ENCODE data around the gene MDN1. TPM values are rescaled to one million over a fixed set of nuclear protein-coding genes. Genes with fewer than 3 reads are reported as not detected.
"Not testable (repeated sequence)": the region's sequence is repeated elsewhere in the genome, so short reads cannot be mapped to it uniquely, and the experiment has no call there.

The MDN1 gene
- total RNA-seq, 2 experiments from 2014 or later, result 48.6 to 59.5 TPM

DNA sequence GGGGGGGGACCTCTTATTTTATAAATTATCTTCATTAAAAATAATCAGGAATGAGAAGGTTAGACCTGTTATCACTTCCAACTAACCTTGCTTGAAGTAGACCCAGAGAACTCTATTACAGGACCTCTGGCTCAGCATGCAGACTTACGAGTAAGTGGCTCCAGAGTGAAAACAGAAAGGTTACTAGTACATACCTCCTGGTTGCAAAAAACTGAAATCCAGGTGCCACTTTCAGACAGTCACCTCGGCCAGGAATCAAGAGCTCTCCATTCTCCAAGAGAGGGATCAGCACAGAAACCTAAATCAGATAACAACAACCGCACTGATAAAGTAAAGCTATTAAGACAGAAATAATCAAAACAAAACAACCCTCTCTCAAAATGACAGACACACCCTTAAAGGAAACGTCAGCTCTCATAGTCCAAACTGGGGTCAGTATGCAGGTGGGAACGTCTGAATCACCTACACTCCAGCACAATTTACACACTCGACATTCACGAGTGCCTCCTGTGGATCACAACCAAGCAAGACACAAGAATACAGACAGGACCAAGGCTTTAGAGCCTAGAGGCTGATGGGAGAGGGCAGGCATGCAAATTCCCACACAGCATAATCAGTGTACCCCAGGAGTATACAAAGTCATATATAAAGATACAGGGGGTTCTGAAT lies 31.8 kb downstream of the MDN1 start:
- Mint-ChIP-seq H3K36me3 (ENCODE audit: low read depth) (peaks cover 60% of the 10 kb centered on the region), H3K27me3 (no peaks in the 10 kb centered on the region), H3K4me1 (no peaks in the 10 kb centered on the region), H3K9me3 (ENCODE audit: low read depth) (no peaks in the 10 kb centered on the region), H3K27ac (no peak overlapping the region), H3K4me3 (no peak overlapping the region)
- ChIA-PET CTCF (no interaction called here), POLR2A (no interaction called here)
- DNase-seq (no peak), ATAC-seq (no peak)
- intact Hi-C loops (cut with DNase I, micrococcal nuclease), result no loop called here

- ChIA-PET CTCF (no interaction called here), POLR2A (no interaction called here)
- no peaks in the 10 kb centered on the region for H3K9me3 Mint-ChIP-seq (ENCODE audit: low read depth)
- intact Hi-C loops (cut with DNase I, micrococcal nuclease), result no loop called here
- H3K4me3 Mint-ChIP-seq, result no peak overlapping the region
- ATAC-seq (no peak), DNase-seq (no peak)
- no peaks in the 10 kb centered on the region for H3K27me3 Mint-ChIP-seq
- no peak overlapping the region for H3K27ac Mint-ChIP-seq
- peaks cover 63% of the 10 kb centered on the region for H3K36me3 Mint-ChIP-seq (ENCODE audit: low read depth)
- H3K4me1 Mint-ChIP-seq, result no peaks in the 10 kb centered on the region
Observed at GRCh38 chr6:89786970-89787369, 32.6 kb downstream of the MDN1 start.

- intact Hi-C loops (cut with DNase I, micrococcal nuclease), result no loop called here
- no peak for DNase-seq
- CTCF ChIA-PET, result no interaction called here
- H3K4me3 Mint-ChIP-seq, result no peak overlapping the region
- no peak for ATAC-seq
- POLR2A ChIA-PET, result no interaction called here
- no peaks in the 10 kb centered on the region for H3K27me3 Mint-ChIP-seq
- H3K36me3 Mint-ChIP-seq (ENCODE audit: low read depth), result peaks cover 74% of the 10 kb centered on the region
- H3K4me1 Mint-ChIP-seq, result no peaks in the 10 kb centered on the region
- H3K9me3 Mint-ChIP-seq (ENCODE audit: low read depth), result no peaks in the 10 kb centered on the region
- no peak overlapping the region for H3K27ac Mint-ChIP-seq
Observed at GRCh38 chr6:89784838-89785237, 34.8 kb downstream of the MDN1 start.

DNA sequence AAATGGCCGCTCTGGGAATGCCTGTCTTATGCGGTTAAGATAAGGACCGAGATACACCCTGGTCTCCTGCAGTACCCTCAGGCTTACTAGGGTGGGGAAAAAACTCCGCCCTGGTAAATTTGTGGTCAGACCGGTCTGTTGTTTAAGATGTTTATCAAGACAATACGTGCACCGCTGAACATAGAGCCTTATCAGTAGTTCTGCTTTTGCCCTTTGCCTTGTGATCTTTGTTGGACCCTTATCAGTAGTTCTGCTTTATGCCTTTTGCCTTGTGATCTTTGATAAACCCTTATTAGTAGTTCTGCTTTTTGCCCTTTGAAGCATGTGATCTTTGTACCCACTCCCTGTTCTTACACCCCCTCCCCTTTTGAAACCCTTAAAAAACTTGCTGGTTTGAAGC lies 36.3 kb downstream of the MDN1 start:
- H3K9me3 Mint-ChIP-seq (ENCODE audit: low read depth); ATAC-seq; CTCF ChIA-PET; H3K27ac Mint-ChIP-seq; H3K27me3 Mint-ChIP-seq; H3K4me1 Mint-ChIP-seq; intact Hi-C loops (cut with DNase I, micrococcal nuclease); H3K4me3 Mint-ChIP-seq; POLR2A ChIA-PET; DNase-seq: not testable (repeated sequence)
- peaks cover 74% of the 10 kb centered on the region for H3K36me3 Mint-ChIP-seq (ENCODE audit: low read depth)

DNA sequence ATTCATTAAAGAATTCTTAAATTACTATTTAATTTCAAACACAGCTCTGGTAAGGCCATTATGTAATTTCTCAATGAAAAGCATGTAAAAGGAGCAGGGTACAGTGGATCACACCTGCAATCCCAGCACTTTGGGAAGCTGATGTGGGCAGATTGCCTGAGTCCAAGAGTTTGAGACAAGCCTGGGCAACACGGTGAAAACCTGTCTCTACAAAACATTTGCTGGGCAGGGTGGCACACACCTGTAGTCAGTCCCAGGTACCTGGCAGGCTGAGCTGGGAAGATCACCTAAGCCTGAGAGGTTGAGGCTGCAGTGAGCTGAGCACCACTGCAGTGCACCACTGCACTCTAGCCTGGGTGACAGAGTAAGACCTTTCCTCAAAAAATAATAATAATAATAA lies 37.4 kb downstream of the MDN1 start:
- H3K9me3 Mint-ChIP-seq (ENCODE audit: low read depth), result no peaks in the 10 kb centered on the region
- DNase-seq, result no peak
- ChIA-PET CTCF (no interaction called here), POLR2A (no interaction called here)
- intact Hi-C loops (cut with DNase I, micrococcal nuclease), result no loop called here
- H3K4me3 Mint-ChIP-seq, result no peak overlapping the region
- H3K4me1 Mint-ChIP-seq, result no peaks in the 10 kb centered on the region
- H3K27ac Mint-ChIP-seq, result no peak overlapping the region
- H3K36me3 Mint-ChIP-seq (ENCODE audit: low read depth), result peaks cover 70% of the 10 kb centered on the region
- ATAC-seq, result no peak
- no peaks in the 10 kb centered on the region for H3K27me3 Mint-ChIP-seq

- ATAC-seq (no peak), DNase-seq (no peak)
- H3K27ac Mint-ChIP-seq, result peak overlapping the region; percentile 45
- ChIA-PET CTCF (no interaction called here), POLR2A (no interaction called here)
- H3K36me3 Mint-ChIP-seq (ENCODE audit: low read depth), result peaks cover 68% of the 10 kb centered on the region
- intact Hi-C loops (cut with DNase I, micrococcal nuclease), result no loop called here
- H3K27me3 Mint-ChIP-seq, result no peaks in the 10 kb centered on the region
- H3K4me1 Mint-ChIP-seq, result no peaks in the 10 kb centered on the region
- H3K4me3 Mint-ChIP-seq, result no peak overlapping the region
- H3K9me3 Mint-ChIP-seq (ENCODE audit: low read depth), result no peaks in the 10 kb centered on the region
Observed at GRCh38 chr6:89781070-89782034, 38.2 kb downstream of the MDN1 start.

- Mint-ChIP-seq H3K4me3 (no peak overlapping the region), H3K27me3 (no peaks in the 10 kb centered on the region), H3K36me3 (ENCODE audit: low read depth) (peaks cover 57% of the 10 kb centered on the region), H3K27ac (no peak overlapping the region), H3K9me3 (ENCODE audit: low read depth) (no peaks in the 10 kb centered on the region), H3K4me1 (no peaks in the 10 kb centered on the region)
- CTCF ChIA-PET, result no interaction called here
- DNase-seq, result no peak
- POLR2A ChIA-PET, result no interaction called here
- no peak for ATAC-seq
- intact Hi-C loops (cut with DNase I, micrococcal nuclease), result no loop called here
Observed at GRCh38 chr6:89777455-89777854, 42.1 kb downstream of the MDN1 start.

- Mint-ChIP-seq H3K27ac (no peak overlapping the region), H3K9me3 (ENCODE audit: low read depth) (no peaks in the 10 kb centered on the region), H3K27me3 (no peaks in the 10 kb centered on the region), H3K36me3 (ENCODE audit: low read depth) (peaks cover 57% of the 10 kb centered on the region), H3K4me1 (no peaks in the 10 kb centered on the region), H3K4me3 (no peak overlapping the region)
- DNase-seq (no peak), ATAC-seq (no peak)
- intact Hi-C loops (cut with DNase I, micrococcal nuclease), result no loop called here
- CTCF ChIA-PET, result no interaction called here
- POLR2A ChIA-PET, result no interaction called here
Observed at GRCh38 chr6:89776583-89777233, 42.9 kb downstream of the MDN1 start.

- H3K36me3 Mint-ChIP-seq (ENCODE audit: low read depth), result peaks cover 53% of the 10 kb centered on the region
Observed at GRCh38 chr6:89775150-89775549, 44.4 kb downstream of the MDN1 start.

GRCh38 chr6:89769572-89769971 lies 50.0 kb downstream of the MDN1 start:
- Mint-ChIP-seq H3K27me3 (no peaks in the 10 kb centered on the region), H3K36me3 (ENCODE audit: low read depth) (peaks cover 46% of the 10 kb centered on the region), H3K27ac (no peak overlapping the region), H3K9me3 (ENCODE audit: low read depth) (no peaks in the 10 kb centered on the region), H3K4me3 (no peak overlapping the region), H3K4me1 (no peaks in the 10 kb centered on the region)
- ATAC-seq (no peak), DNase-seq (no peak)
- ChIA-PET CTCF (no interaction called here), POLR2A (no interaction called here)
- intact Hi-C loops (cut with DNase I, micrococcal nuclease), result no loop called here

More at GRCh38 chr6:89775150-89775549, 44.4 kb downstream of the MDN1 start:
- ATAC-seq (no peak), DNase-seq (no peak)
- intact Hi-C loops (cut with DNase I, micrococcal nuclease), result no loop called here
- H3K9me3 Mint-ChIP-seq (ENCODE audit: low read depth), result no peaks in the 10 kb centered on the region
- ChIA-PET CTCF (no interaction called here), POLR2A (no interaction called here)
- peak overlapping the region; percentile 1 for H3K27ac Mint-ChIP-seq
- H3K4me3 Mint-ChIP-seq, result no peak overlapping the region
- H3K27me3 Mint-ChIP-seq, result no peaks in the 10 kb centered on the region
- no peaks in the 10 kb centered on the region for H3K4me1 Mint-ChIP-seq

DNA sequence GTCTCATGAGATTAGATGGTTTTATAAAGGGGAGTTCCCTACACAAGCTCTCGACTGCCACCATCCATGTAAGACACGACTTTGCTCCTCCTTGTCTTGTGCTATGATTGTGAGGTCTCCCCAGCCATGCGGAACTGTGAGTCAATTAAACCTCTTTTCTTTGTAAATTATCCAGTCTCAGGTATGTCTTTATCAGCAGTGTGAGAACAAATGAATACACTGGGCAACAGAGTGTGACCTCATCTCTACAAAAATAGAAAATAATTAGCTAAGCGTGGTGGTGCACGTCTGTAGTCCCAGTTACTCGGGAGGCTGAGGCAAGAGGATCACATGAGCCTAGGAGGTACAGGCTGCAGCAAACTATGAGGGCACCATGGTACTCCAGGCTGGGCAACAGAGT lies 51.3 kb downstream of the MDN1 start:
- ATAC-seq (no peak), DNase-seq (no peak)
- H3K4me1 Mint-ChIP-seq, result no peaks in the 10 kb centered on the region
- H3K27me3 Mint-ChIP-seq, result no peaks in the 10 kb centered on the region
- H3K4me3 Mint-ChIP-seq, result no peak overlapping the region
- H3K36me3 Mint-ChIP-seq (ENCODE audit: low read depth), result peaks cover 40% of the 10 kb centered on the region
- H3K9me3 Mint-ChIP-seq (ENCODE audit: low read depth), result no peaks in the 10 kb centered on the region
- no peak overlapping the region for H3K27ac Mint-ChIP-seq
- intact Hi-C loops (cut with DNase I, micrococcal nuclease), result no loop called here
- ChIA-PET CTCF (no interaction called here), POLR2A (interaction anchor here (0.6 kb wide), 1 partner anchor 711 kb away, joined by 3 read pairs; no protein-coding TSS in a partner anchor)

DNA sequence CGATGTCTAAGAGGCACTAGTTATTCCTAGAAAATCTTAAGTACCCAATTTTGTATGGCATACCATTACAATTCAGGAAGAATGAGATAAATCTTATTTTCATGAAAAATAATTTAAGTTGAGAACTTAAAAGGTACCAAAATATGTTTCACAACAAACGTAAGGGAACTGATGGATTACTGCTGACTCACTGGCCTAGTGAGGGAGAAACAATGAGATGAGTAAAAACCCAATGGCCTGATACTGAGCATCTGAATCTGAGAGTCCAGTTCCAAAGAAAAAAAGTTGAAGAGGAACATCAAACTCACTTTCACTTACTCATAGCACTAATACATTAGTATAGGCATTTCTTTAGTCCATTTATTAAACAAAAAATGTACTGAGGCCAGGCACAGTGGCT lies 56.0 kb downstream of the MDN1 start:
- intact Hi-C loops (cut with DNase I, micrococcal nuclease), result no loop called here
- no peak for ATAC-seq
- Mint-ChIP-seq H3K27ac (no peak overlapping the region), H3K9me3 (ENCODE audit: low read depth) (no peaks in the 10 kb centered on the region), H3K4me3 (no peak overlapping the region), H3K27me3 (no peaks in the 10 kb centered on the region), H3K4me1 (no peaks in the 10 kb centered on the region), H3K36me3 (ENCODE audit: low read depth) (peaks cover 37% of the 10 kb centered on the region)
- CTCF ChIA-PET, result interaction anchor here (0.6 to 1.1 kb wide), 4 partner anchors 15 to 109 kb away, joined by 3 to 4 read pairs (median 4); no protein-coding TSS in a partner anchor
- no peak for DNase-seq
- POLR2A ChIA-PET, result no interaction called here

All from activated CD4-positive, alpha-beta T cell treated with anti-CD3 and anti-CD28 coated beads for 36 hours (primary cell).